ENCODE data around the gene GLT6D1.

GLT6D1 gene

DNA sequence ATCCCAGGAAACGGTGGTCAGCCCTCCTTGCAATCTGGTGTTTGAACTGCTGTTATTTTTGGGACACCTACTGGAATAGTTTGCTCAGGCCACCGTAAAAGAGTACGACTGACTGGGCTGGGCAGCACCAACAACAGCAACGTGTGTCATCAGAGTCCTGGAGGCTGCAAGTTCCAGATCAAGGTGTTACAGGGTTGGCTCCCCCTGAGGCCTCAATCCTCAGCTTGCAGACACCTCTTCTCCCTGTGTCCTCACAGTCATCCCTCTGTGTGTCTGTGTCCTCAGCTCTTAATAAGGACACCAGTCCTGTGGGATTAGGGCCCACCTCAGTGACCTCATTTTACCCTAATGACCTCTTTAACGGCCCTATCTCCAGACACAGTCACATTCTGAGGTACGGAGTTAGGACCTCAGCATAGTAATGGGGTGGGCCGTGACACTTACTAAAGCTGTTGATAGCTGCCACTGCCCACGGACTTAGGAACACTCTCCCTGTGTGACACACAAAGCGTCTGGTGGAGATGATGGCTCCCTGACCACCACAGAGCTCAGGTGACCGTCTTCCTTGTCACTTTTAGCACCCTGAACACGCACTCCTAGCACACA, 16.8 kb downstream of the GLT6D1 start:
- no peak for DNase-seq (ENCODE audit: low spot score)

DNA sequence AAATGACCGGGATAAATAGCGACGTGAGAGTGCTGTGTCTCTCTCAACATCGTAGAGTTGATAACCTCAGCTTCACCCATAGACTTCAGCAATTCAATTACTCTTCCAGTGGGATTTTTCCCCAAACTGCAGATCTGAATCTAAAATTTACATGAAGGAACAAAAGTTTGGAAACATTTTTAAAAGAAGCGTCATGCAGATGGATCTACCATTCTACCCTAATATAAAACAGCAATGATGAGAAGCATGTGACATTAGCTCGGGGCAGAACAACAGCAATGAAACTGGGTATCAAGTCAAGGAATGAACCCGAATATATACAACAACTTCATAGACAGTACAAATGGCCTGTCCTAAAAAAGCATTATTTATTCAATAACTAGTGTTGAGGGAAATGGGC, 18.8 kb downstream of the GLT6D1 start:
- DNase-seq (ENCODE audit: low spot score) = no peak

DNA sequence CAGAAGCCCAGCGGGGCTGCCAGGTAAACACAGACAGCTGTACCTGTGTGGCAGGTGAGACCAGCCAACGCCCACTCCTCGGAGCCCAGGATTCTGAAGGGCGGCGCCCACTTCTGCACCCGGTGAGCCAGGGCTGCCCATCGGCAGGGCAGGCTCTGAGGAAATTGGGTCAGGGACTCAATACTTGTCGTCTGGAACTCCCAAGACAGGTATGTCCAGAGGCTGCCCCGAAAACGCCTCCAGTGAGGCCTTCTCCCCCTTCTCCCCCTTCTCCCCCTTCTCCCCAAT, 19.8 kb downstream of the GLT6D1 start:
- no peak for DNase-seq (ENCODE audit: low spot score)

DNA sequence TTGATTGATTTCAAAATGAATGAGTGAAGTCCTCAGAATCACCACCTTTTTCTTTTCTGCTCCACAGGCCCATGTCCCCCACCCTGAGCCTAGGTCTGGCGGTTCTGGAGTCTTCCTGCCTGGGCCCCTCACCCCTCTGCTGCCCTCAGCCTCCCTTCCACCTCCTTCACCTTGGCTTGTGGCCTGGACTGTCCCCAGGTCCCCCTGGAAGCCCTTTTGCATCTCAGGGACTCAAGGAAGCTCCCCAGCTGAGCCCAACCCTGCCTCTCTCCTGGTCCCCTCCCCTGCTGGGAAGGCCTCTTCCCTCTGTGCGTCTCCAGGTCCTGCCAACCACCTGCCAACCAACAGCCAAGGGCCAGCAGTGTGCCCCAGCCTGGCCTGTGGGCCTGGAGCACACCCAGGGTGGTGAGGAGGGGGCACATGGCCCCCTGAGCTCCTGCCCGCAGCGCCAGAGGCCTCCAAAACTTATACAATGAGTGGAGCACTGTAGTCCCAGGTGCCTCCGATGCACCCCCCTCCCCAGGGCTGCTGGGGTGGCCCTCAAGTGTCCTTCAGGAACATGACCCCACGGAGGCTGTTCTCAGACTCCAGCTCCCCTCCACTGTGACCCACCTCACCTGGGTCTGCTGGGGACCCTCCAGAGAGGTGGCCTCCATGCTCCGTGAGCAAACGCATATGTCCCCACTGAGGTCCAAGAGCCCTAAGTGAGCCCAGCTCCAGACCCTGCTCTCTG, 20.3 kb downstream of the GLT6D1 start:
- DNase-seq (ENCODE audit: low spot score) = no peak

DNA sequence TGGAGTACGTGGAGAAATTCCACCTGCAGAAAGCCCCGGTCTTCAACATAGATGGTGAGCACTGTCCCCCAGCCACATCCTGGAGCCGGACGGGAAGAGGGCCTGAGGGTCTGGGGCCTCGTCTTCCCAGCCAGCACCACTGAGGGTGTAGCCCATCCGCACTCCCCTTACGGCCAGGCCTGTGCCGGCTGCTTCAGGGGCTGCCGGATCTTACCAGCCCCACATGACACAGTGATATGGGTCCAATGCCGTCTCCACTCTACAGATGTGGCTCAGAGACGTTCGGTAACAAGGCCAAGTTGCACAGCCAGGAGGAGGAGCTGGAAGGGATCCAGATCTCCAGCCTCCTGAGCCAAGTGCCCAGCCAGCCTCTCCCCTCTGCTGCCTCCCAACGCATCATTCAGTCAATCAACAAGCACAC, 21.3 kb downstream of the GLT6D1 start:
- no peak for DNase-seq (ENCODE audit: low spot score)

DNA sequence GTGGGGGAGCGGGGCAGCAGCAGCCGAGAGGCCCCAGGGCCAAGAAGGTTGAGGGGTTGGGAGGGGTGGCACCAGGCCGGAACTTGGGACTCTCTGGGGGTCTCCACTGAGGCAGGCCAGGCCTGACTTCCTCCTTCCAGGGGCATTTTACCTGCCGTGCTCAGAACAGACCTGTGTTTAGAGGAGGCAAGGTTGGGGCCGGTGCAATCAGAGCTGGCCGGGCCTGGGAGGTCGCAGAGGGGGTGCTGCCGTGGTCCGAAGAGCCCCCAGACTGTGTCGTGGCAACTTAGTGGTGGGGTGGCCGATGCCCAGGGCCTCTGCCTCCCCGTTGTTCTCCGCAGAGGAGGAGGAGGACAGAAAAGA, 21.8 kb downstream of the GLT6D1 start:
- no peak for DNase-seq (ENCODE audit: low spot score)

DNA sequence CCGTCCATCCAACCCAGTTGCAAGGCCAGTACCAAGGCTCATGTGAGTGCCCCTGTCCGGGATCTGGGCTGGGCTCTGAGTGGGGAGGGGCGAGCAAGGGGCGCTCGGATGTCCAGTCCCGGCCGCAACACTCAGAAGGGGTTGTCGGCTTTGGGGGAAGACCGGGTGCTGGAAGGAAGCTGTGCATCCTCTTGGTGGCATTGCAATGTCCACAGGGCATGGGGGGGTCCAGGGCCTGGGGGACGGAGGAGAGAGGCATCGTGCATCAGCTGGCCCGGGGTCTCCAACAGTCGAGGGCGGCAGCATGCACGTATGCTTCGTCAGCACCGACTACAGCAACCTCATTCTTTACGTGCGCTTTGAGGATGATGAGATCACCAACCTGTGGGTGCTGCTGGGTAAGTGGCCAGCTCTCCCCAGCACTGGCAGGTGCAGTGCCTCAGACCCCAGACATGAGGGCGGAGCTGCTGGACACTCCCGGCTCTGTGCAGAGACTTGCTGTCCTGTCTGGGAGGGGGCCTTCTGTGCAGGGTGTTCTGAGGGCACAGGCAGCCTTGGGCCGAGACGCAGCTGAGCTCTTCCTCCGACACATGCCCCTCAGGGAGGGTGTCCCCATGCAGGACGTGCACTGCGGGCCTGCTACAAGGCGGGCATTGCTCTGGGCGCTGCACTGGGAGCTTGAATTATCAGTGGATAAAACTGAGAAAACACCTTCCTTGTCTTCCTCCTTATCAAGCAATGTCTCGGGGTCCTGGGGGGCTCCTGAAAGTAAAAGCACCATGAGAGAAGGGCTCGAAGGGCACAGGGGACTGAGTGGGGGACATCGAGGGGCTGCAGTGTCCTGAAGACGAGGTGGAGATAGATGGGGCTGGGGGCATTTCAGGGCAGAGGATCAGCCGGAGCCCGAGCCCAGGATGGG, 22.5 kb downstream of the GLT6D1 start:
- no peak for DNase-seq (ENCODE audit: low spot score)

DNA sequence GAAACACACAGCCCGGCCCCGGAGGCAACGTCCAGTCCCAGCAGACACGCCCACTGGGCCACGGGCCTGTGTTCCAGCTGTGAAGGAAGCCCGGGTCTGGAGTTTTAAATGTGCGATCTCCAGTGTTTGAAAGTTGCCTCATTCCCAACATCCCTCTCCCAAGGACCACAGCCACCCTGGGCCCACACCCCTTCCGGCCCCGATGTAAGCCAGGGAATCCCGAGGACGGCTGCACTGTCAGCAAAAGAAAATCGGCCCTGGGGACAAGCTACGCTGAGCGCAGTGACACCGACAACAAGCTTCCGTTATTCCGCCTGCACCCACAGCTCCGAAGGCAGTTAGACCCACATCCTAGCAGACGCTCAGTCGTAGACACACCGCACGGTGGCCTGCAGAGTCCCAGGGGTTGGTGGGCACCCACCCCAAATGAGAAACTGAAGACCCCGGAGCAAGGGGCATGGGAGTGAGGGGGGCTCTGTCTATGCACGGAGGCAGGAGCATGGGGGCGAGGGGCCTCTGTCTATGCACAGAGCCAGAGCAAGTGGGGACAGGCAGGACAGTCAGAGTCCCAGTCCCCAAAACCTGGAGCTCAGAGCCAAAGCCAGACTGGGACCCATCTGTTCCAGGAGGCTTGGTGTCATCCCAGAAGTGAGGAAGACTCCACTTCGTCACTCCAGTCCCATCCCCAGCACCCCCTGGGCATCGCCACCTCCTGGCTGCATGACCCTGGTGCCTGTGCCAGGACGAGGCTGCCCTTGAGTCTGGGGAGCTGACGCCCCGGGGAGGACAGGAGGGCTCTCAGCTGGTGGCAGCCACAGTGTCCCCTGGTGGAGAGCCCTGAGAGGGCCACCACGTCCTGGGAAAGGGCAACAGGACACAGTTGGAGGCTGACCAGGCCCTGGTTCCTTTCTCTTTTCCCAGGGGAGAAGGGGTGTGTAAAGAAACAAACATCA, 23.4 kb downstream of the GLT6D1 start:
- no peak for DNase-seq (ENCODE audit: low spot score)

DNA sequence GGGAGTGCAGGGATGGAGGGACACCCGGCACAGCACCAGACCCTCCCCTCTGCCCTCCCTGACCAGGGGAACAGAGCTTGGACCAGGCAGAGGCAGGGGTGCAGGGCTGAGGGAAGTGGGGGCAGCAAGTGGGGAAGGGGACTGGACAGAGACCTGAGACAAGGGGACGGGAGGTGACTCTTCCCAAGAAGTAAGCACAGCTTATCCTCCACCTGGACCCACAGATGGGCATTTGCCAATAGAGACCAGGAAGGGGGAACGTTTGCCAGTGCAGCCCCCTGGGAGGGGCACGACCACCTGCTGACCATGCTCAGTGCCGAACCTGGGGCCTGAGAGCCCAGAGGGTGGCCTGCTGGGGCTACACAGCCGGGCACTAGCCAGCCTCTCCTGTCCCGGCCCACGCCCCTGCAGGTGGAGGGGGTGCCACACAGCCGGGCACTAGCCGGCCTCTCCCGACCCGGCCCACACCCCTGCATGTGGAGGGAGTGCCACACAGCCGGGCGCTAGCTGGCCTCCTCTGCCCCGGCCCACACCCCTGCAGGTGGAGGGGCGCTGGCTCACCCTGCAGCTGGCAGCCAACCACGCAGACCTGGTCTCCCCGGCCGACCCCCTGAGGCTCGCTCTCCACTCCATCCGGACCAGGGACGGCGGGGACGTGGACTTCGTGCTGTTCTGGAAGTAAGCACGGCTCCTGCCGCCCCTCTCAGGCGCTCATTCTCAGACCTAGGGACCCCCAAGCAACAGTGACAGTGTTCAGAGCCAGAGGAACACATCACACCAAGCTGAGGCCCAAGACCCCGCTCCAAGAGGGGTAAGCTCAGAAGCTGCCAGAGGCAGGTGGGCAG, 24.3 kb downstream of the GLT6D1 start:
- no peak for DNase-seq (ENCODE audit: low spot score)

DNA sequence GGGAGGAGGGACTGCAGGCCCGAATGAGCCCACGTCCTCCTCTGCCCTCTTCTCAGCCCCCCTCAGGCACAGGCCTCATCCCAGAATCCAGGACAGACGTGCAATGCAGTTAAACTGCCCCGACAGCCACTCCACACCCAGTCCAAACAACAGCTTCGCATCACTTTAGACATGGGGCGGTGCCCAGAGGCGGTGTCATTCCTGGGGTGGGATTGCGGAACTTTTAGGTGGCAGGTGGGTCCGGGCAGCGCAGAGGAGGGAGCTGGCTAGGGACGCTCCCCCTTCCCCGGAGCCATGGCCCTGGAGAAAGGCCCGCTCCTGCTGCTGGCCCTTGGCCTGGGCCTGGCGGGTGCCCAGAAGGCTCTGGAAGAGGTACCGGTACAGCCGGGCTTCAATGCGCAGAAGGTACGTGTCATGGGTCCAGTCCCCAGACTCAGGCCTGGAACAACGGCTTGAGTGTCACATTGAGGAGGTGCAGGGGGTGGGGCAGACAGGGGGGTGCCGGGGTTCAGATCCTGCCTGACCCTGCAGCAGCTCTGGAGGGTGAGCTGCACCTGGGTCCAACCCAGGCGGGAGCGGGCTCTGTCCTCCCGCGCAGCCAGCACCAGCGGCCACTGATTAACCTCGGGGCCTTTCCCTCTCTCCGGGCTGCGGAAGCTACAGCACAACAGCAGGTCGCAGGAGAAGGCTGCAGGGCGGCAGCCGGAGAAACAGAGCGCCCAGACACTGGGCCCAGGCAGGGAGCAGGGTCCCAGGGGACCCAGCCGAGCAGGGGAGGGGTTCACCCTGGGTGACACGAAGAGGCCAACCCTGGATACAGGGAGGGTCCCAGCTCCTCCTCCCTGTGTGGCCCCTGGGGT, 25.2 kb downstream of the GLT6D1 start:
- no peak for DNase-seq (ENCODE audit: low spot score)

DNA sequence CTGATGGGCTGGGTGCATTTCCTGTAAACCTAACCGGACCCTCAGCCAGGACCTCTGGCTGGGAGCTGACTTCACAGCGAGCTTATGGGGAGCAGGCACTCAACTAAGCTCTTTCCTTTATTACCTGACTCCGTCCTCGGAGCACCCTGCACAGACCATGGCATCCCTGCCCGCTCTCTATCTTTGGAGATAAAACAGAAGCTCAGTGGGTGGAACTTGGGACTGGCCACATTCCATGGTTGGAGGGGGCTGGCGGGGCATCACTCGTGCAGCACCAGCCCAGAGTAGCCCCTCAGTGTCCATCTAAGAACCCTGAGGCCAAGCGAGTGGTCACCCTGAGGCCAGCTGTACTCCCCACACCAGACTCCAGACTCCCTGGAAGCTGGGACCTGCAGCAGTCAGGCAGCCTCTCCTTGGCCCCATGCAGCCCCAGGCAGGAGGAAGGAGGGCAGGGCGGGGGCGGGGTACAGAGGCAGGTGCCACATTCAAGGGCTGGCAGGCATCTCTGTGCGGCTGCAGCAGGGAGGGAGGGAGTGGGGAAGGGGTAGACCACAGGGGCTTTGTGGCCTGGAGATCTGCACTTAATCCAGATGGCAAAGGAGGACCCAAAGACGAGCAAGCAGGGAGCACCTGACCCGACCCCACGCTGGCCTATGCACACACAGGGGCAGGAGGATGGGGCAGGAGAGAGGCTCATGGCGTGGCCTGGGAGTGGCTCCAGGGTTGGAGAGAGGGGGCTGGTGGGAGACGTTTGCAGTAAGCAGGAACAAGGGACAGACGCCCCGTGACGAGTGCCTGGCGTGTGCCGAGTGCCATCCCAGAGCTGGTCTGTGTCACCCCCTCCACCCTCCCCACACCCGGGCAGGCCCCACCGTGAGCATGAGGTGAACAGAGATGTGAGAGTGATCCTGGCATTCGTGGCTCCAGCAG, 26.1 kb downstream of the GLT6D1 start:
- DNase-seq (ENCODE audit: low spot score) = no peak

DNA sequence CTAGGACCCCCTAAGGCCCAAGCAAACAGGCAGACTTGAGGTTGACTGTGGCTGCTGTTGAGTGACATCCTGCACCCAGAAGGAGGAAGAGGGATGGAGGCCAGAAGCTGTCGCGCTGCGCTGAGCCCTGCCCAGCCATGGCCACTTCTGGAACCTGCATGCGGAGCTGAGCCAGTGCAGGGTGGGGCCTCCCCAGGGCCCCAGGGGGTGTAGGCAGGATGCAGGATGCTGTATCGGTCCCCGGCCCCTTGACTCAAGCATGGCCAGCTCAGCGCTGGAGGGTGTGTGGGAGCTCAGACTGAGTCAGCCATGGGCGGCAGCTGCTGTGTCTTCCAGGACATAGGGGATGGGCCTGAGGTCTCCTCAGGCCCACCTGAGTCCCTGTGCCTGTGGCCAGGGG, 26.9 kb downstream of the GLT6D1 start:
- no peak for DNase-seq (ENCODE audit: low spot score)

DNA sequence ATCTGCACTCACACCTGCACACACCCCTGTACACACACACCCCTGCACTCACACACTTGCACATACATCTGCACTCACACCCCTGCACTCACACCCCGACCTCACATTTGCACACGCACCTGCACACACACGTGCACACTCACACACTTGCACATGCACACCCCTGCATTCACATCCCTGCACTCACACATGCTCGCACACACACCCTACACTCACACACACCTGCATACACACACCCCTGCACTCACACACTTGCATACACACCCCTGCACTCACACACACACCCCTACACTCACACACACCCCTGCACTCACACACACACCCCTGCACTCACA, 27.5 kb downstream of the GLT6D1 start:
- no peak for DNase-seq (ENCODE audit: low spot score)

DNA sequence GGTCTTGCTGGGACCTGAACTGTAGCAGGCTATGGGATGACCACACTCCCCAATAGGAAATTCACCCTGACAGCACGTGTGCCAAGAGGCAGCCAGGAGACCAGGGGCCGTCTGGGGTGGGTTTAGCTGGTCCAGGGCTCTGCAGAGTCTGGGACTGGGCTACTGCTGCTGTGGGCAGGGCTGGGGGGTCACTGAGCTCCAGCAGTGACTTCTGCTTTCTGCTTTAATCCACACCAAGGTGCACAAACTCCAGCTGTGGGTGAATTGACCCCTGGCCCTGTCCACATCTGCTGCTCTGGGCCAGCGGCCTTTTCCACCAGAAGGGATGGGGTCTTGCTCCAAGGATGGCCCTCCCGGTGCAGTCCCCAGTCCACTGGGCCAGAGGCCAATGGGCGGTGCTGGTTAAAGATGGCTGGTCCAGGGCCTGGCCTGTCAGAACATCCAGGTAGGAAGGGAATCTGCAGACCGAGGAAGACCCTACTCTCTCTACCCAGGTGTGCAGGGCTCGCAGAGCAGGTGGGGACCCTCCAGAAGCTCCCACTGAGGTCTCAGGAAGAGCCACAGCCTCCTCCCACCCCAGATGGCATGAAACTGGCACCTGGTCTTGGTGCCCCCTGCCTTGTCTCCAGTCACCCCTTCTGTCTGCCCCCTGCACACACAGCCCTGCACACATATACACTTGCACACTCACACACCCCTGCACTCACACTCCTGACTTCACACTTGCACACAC, 28.0 kb downstream of the GLT6D1 start:
- no peak for DNase-seq (ENCODE audit: low spot score)

DNA sequence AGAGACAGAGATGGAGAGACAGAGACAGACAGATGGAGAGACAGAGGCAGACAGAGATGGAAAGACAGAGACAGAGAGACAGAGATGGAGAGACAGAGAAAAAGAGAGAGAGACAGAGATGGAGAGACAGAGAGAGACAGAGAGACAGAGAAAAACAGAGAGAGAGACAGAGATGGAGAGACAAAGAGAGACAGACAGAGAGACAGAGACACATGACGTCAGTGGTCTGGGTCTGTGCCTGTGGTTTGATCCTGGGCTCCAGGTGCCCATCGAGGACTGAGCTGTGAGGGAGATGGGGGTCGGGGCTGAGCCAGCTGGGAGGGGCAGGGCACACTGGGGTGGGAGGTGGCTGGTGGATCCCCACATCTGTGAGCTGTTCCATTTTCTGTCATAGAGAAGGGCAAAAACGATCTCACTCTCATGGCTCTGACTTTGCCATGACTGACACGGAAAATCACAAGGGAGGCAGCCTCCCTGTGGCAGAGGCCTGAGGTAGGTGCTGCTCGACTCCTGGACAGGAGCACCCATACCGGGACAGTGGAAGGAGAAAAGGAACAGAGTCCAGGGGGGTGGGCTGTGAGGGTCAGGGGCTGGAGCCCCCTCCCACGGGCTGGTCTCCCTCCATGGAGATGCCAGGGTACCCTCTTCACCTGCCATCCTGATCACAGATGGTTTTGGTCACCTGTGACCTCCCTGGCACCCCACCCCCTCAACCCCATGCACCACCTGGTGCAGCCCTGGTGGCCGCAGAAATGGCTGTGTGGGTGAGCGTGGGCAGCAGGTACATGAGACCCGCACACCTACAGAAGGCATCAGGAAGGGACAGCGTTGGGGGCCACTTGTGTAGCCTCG, 28.8 kb downstream of the GLT6D1 start:
- no peak for DNase-seq (ENCODE audit: low spot score)

DNA sequence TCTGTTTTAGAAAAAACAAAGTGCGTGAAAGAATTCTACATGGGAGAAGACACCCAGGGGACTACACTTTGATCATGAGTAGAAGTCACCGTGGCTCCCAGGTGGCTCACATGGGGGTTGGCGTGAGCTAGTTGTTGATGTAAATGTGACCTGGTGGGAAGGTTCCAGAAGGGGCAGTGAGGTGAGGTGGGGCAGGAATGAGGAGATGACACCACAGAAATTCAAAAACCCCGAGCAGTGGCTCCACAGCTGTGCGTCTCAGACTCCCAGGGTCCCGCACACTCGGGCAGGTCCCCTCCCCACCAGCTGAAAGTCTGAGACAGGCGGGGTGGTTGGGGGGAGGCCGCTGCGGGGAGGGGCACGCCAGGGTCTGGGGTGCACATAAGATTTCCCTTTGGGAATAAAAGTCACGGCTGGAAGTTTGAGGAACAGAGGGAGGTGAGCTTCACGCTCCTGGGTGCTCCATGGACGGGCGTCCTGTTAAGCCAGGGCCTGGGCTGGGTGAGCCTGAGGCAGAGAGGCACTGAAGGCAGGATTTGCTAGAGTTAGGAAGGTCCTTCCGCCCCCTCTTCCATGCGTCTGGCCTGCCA, 29.9 kb downstream of the GLT6D1 start:
- no peak for DNase-seq (ENCODE audit: low spot score)

DNA sequence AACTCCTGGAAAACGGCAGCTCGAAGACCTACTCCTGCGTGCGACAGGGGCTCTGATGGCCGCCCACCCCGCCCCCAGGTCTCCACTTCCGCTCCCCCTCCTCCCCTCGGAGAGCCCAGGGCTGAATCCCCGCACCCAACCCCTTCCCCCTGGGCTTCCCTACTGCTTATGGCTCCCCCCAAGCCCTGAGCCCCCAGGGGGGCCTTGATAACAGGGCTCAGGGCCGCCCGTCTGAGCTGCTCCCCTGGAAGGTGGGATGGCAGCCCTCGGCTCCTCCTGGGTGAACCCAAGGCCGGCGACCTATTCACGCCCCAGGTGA, 30.4 kb downstream of the GLT6D1 start:
- DNase-seq (ENCODE audit: low spot score) = no peak

Data from COLO829 (cell line).